Measurements from ENCODE around the gene ATP6V0A1. TPM values are rescaled to one million over a fixed set of nuclear protein-coding genes. Genes with fewer than 3 reads are reported as not detected.

Gene ATP6V0A1
- total RNA-seq, 2 donors from 2014 or later = 63.2 to 95.6 TPM

DNA sequence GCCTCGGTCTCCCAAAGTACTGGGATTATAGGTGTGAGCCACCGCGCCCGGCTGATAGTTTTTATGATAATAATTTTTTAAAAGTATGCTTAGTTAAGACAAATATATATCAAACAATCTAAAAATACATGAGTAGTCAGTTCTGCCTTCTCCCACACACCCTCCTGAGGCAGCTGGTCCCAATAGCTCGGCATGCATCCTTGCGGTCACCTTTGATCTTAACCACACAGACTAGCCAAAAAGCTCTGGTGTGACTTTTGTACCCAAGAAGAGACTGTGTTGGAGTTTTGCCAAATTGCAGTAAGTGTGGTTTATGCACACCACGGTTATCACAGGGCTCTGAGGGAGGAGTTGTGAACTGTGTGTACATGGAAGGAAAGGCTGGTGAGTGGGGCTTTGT, 25.6 kb downstream of the ATP6V0A1 start:
- Histone ChIP-seq H3K9me3 (no peaks in the 10 kb centered on the region), H3K4me1 (ENCODE audit: control insufficient read depth in 1 of 2, low read depth in 2 of 2) (peaks cover 0 to 10% of the 10 kb centered on the region in 2 donors), H3K36me3 (peaks cover 79% of the 10 kb centered on the region), H3K4me3 (no peak overlapping the region), H3K27ac (no peak overlapping the region), H3K27me3 (replicated peaks; ENCODE audit: insufficient read depth) (no peaks in the 10 kb centered on the region)
- ATAC-seq (ENCODE audit: insufficient number of reproducible peaks, low FRiP score, low read depth) (no peak), DNase-seq (ENCODE audit: low spot score) (no peak)
- TF ChIP-seq, protein P1, sequence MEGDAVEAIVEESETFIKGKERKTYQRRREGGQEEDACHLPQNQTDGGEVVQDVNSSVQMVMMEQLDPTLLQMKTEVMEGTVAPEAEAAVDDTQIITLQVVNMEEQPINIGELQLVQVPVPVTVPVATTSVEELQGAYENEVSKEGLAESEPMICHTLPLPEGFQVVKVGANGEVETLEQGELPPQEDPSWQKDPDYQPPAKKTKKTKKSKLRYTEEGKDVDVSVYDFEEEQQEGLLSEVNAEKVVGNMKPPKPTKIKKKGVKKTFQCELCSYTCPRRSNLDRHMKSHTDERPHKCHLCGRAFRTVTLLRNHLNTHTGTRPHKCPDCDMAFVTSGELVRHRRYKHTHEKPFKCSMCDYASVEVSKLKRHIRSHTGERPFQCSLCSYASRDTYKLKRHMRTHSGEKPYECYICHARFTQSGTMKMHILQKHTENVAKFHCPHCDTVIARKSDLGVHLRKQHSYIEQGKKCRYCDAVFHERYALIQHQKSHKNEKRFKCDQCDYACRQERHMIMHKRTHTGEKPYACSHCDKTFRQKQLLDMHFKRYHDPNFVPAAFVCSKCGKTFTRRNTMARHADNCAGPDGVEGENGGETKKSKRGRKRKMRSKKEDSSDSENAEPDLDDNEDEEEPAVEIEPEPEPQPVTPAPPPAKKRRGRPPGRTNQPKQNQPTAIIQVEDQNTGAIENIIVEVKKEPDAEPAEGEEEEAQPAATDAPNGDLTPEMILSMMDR (IDR thresholded peaks at IDR 0.05) = no peak

DNA sequence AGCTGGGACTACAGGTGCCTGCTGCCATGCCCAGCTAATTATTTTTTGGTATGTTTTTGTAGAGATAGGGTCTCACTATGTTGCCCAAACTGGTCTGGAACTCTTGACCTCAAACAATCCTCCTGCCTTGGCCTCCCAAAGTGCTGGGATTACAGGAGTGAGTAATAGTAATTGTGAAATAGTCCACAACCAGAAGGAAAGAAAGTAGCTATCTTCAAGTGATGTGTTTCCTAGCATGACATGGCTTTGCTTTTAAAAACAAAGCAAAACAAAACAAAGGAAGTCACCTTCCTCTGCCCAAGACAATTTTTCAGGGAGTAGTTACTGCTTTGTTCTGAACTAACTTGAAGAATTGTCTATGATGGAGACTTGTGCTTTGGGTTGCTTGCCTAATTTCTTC, 27.0 kb downstream of the ATP6V0A1 start:
- Histone ChIP-seq H3K27me3 (replicated peaks; ENCODE audit: insufficient read depth) (no peaks in the 10 kb centered on the region), H3K4me1 (ENCODE audit: control insufficient read depth in 1 of 2, low read depth in 2 of 2) (peaks cover 0 to 10% of the 10 kb centered on the region in 2 donors), H3K4me3 (no peak overlapping the region), H3K27ac (no peak overlapping the region), H3K36me3 (peaks cover 74% of the 10 kb centered on the region), H3K9me3 (no peaks in the 10 kb centered on the region)
- DNase-seq (ENCODE audit: low spot score) = no peak
- ATAC-seq (ENCODE audit: insufficient number of reproducible peaks, low FRiP score, low read depth) = no peak
- TF ChIP-seq, protein P1 (IDR thresholded peaks at IDR 0.05) = no peak

DNA sequence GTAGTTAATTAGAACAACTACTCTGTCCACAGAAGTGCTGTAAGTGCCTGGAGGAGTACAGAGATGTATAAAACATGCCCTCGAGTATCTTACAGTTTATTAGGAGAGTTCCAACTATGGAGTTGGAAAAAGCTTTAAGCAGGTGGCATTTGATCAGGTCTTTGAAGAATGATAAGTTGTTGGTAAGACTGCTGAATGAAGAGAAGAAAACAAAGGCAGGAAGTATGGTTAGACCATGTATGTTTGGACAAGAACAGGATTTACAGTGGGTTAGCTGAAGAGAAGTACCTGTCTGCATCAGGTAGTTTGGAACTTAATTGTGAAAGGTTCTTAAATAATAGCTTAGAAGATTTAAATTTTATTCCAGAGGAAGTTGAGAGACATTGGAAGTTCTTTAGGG, 29.4 kb downstream of the ATP6V0A1 start:
- Histone ChIP-seq H3K9me3 (no peaks in the 10 kb centered on the region), H3K27ac (no peak overlapping the region)

DNA sequence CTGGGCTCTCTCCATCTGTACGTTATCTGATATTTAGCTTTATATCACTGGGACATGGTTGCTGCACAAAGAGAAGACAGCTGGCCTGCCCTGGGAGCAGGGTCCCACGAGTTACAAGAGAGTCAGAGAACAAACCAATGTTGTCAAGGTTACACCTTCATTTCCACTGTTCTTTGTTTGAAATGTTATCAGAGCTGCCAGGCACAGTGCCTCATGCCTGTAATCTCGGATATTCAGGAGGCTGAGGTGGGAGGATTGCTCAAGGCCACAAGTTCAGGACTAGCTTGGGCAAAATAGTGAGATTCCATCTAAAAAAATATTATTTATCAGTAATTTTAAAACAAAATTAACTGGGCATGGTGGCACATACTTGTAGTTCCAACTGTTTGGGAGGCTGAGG, 34.6 kb downstream of the ATP6V0A1 start:
- DNase-seq (ENCODE audit: low spot score) = no peak
- Histone ChIP-seq H3K36me3 (peaks cover 52% of the 10 kb centered on the region), H3K4me3 (no peak overlapping the region), H3K9me3 (no peaks in the 10 kb centered on the region), H3K27me3 (replicated peaks; ENCODE audit: insufficient read depth) (no peaks in the 10 kb centered on the region), H3K4me1 (ENCODE audit: control insufficient read depth in 1 of 2, low read depth in 2 of 2) (no peaks in the 10 kb centered on the region), H3K27ac (no peak overlapping the region)
- ATAC-seq (ENCODE audit: insufficient number of reproducible peaks, low FRiP score, low read depth) = no peak
- TF ChIP-seq, protein P1 (IDR thresholded peaks at IDR 0.05) = no peak

More for the DNA sequence above, 29.4 kb downstream of the ATP6V0A1 start:
- no peak for DNase-seq (ENCODE audit: low spot score)
- TF ChIP-seq, protein P1 (IDR thresholded peaks at IDR 0.05) = no peak
- ATAC-seq (ENCODE audit: insufficient number of reproducible peaks, low FRiP score, low read depth) = no peak
- Histone ChIP-seq H3K36me3 (peaks cover 71% of the 10 kb centered on the region), H3K27me3 (replicated peaks; ENCODE audit: insufficient read depth) (no peaks in the 10 kb centered on the region), H3K4me3 (no peak overlapping the region), H3K4me1 (ENCODE audit: control insufficient read depth in 1 of 2, low read depth in 2 of 2) (peaks cover 0 to 6% of the 10 kb centered on the region in 2 donors)

DNA sequence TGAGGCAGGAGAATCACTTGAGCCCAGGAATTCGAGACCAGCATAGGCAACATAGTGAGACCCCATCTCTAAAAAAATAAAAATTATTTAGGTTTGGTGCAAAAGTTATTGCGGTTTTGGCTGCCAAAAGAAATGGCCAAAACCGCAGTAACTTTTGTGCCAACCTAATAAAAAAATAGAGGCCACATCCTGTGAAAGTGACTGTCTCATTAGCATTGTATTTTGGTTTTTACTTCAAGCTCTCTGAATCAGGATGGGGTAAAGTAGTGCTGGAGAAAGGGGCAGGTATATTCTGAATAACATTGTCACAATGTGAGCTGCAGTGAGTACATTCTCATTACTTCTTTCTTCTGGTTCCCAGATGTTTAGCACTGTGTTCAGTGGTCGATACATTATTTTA, 36.0 kb downstream of the ATP6V0A1 start:
- Histone ChIP-seq H3K9me3 (no peaks in the 10 kb centered on the region), H3K4me1 (ENCODE audit: control insufficient read depth in 1 of 2, low read depth in 2 of 2) (no peaks in the 10 kb centered on the region), H3K36me3 (peaks cover 45% of the 10 kb centered on the region), H3K27ac (no peak overlapping the region), H3K4me3 (no peak overlapping the region), H3K27me3 (replicated peaks; ENCODE audit: insufficient read depth) (no peaks in the 10 kb centered on the region)
- no peak for DNase-seq (ENCODE audit: low spot score)
- ATAC-seq (ENCODE audit: insufficient number of reproducible peaks, low FRiP score, low read depth) = no peak
- TF ChIP-seq, protein P1 (IDR thresholded peaks at IDR 0.05) = no peak

Data from thoracic aorta (tissue), 2 donors.